GM12864 (cell line): Measurements from ENCODE around the gene RHOJ.

Experiments
- DNase-seq: peaks from one replicate; pipeline ENCODE4 v3.0.0-alpha.2; 2011; ENCODE audit warnings: low read depth
- H3K4me3 ChIP-seq: 2 replicates; pipeline ENCODE4 v1.5.1; 2011; ENCODE audit warnings: mild to moderate bottlenecking, low read depth, low read length, control low read depth
- CTCF ChIP-seq: IDR thresholded peaks from 2 replicates; pipeline ENCODE4 v1.5.1; 2011; ENCODE audit warnings: low read depth, mild to moderate bottlenecking, moderate library complexity, low read length, control low read depth, inconsistent platforms; ENCODE audit errors: missing control alignments

RHOJ gene

GRCh38 chr14:63231766-63232165 lies 27.5 kb downstream of the RHOJ start:
- no peak for DNase-seq
- TF ChIP-seq CTCF = no peak

DNA sequence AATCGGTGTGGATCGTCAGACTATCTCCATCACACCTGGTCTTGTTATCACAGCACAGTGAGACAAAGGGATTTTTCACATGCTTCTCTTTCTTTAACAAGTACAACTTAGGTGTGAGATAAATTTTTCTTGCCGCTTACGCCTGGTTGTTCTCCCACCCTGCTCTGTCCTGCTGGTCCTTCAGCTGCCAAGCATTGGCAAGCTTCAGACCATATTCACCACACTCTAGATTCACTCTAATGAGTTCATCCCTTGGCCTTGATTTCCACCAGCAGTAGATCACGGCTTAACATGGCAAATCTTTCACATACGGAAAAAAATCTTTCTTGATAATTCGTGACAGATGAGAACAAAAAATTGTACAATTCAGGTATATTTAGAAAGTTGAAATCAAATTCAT lies 33.5 kb downstream of the RHOJ start:
- TF ChIP-seq CTCF = no peak
- no peak for DNase-seq
- H3K4me3 ChIP-seq = no peak overlapping the region

More at GRCh38 chr14:63231766-63232165, 27.5 kb downstream of the RHOJ start:
- no peak overlapping the region for H3K4me3 ChIP-seq

DNA sequence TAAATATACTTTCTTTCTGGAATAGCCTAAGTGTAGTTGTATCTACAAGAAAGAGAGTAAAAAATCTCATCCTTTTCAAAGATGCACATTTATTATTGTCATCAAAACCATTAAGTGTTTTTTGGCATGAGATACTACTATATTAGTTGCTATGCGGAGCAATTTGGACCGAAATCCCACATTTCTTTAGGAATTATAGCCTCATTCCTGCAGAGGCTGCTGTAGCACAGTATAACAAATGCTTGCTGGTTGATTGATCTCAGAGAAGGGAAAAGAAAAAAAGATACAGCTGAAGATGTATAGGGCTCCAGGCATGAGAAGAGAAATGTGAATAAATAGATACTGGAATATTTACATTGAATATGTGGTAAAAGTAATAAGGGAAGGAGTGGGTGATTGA lies 36.0 kb downstream of the RHOJ start:
- no peak overlapping the region for H3K4me3 ChIP-seq
- no peak for DNase-seq

DNA sequence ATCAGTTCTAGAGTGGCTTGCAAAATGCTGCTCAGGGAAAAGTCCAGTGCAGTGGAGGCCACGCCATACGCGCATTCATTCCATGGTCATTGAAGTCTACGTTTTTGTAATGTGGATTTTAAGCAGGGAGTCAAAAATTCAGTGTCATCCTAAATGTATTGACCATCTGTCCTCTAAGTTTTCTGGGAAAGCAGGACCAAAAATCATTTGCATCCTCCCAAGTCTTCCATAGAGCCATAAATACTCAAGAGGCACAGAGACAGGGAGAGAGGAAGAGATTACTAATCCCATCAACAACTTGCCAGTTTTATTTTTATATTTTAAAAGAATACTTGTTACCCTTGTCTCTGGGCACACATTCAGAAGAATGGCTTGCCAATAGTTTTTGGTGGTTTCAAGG lies 36.9 kb downstream of the RHOJ start:
- no peak for TF ChIP-seq CTCF
- H3K4me3 ChIP-seq = no peak overlapping the region
- DNase-seq = no peak

More for the DNA sequence above, 36.0 kb downstream of the RHOJ start:
- TF ChIP-seq CTCF = no peak

- no peak overlapping the region for H3K4me3 ChIP-seq
- DNase-seq = no peak
- no peak for TF ChIP-seq CTCF
Measured at GRCh38 chr14:63243646-63244045, 39.4 kb downstream of the RHOJ start.

- DNase-seq = no peak
- TF ChIP-seq CTCF = no peak
- H3K4me3 ChIP-seq = no peak overlapping the region
Measured at GRCh38 chr14:63245893-63246292, 41.6 kb downstream of the RHOJ start.

DNA sequence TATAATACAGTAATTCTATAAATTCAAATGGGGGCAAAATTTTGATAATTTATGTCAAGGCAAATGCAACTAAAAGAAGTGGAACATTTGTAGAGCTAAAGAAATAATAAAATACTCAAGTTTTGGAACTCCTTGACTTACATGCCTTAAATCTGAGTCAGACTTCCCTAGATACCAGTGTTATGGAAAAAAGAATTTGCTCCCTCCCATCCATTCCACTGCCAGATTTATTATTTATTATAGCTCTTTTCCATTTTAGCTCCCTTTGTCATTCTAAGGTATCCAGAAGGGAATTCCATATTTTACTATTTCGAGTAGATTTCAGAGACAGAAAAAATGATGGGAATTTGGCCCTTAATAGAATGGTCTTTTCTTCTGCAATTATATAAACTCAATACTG lies 44.0 kb downstream of the RHOJ start:
- DNase-seq = no peak
- no peak overlapping the region for H3K4me3 ChIP-seq
- no peak for TF ChIP-seq CTCF
